HPDE6-E6E7 (cell line): ENCODE measurements around the gene FCN3.
"Not testable (repeated sequence)": the region's sequence is repeated elsewhere in the genome, so short reads cannot be mapped to it uniquely, and the experiment has no call there.

ENCODE experiments used
- DNase-seq: peaks from one replicate; pipeline ENCODE4 v3.0.0; 2011; ENCODE audit warnings: missing footprints; ENCODE audit errors: extremely low spot score

FCN3 gene

DNA sequence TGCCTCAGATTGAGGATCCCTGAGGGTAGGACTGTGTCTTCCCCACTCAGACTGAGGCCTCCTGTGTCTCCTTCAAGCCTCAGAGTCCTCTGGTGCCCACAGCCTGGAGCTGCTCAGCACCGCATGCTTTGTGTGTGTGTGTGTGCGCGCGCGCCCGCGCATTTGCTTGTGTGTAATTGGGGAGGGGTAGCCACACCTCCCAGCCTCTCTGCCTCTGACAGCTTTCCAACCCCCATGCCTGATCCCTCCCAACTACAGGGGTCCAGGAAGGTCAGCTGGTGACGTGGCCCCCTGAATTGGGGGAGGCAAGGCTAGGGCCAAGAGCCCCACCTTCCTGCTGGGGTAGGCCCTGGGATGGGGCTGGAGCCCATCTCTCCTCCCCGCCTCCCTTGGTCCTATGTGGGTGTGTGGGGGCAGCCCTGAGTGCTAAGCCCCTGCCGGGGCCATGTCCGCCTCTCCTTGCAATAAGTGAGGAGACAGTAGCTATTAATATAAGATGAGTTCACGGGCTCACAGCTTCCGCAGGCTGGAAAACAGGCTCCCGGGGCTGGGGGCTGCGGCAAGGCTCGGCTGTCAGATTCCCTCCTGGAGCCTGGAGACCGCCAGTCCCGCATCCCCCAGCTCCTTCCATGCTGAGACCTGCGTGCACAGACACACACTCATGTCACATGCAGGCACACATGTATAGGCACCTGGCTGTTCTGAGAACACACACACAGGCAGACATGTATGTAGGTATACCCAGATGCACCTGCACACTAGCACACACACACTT, 24.8 kb upstream of the FCN3 start:
- DNase-seq = no peak

DNA sequence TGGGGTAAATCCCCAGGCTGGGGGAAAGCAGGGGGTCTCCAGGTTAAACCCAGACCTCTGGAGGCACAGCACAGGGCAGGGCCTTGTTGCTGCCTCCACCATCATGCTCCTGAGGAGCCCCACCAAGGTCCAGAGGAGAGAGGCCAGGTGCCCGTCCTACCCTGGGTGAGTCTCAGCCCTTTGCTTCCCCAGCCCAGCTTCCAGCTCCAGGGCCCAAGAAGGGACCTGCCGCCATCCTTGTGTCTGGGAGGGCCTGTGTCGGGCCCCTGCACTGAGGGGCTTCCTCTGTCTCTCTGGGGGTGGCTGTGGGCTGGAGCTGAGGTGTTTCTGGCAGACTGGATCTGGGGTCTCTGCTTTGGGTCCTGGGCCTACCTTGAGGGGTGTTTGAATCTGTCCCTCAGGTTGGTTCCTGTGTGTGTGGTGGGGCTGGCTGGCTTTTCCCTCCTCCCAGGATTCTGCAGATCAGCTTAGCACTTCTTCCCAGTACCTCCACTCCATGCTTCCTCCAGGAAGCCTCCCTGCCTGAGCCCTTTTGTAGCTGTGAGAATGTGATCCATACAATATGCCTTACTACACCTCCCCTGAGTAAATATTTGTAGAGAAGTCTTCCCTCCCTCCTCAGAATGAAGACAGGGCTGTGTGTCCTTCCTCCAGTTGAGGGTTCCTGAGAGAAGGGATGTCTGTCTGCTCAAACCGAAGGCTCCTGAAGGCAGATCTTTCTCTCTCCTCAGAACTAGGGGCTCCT, 24.0 kb upstream of the FCN3 start:
- no peak for DNase-seq

GRCh38 chr1:27397749-27398148, 23.1 kb upstream of the FCN3 start:
- DNase-seq = no peak

DNA sequence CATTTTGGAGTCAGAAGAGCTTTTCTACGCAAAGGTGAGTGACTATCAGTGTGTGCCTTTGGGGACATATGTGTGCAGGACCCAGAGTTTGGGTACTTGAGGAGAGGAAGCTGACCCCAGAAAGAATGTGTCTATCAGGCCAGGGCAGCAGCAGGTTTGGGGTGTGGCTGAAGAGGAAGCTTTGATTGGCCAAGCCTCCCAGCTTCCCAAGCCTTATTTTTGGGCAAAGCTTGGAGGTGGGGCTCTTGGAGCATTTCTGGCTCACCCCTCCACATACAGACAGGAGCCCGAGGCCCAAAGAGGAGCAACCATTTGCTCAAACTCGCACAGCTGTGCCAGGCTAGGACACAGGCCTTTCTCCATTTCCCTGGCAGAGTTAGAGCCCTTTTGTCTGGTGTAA, 22.5 kb upstream of the FCN3 start:
- DNase-seq = no peak

- peak; percentile 68 for DNase-seq
Measured at GRCh38 chr1:27395441-27396195, 21.0 kb upstream of the FCN3 start.

GRCh38 chr1:27394925-27395324, 20.3 kb upstream of the FCN3 start:
- DNase-seq = no peak

- DNase-seq = no peak
Measured at GRCh38 chr1:27394282-27394658, 19.6 kb upstream of the FCN3 start.

DNA sequence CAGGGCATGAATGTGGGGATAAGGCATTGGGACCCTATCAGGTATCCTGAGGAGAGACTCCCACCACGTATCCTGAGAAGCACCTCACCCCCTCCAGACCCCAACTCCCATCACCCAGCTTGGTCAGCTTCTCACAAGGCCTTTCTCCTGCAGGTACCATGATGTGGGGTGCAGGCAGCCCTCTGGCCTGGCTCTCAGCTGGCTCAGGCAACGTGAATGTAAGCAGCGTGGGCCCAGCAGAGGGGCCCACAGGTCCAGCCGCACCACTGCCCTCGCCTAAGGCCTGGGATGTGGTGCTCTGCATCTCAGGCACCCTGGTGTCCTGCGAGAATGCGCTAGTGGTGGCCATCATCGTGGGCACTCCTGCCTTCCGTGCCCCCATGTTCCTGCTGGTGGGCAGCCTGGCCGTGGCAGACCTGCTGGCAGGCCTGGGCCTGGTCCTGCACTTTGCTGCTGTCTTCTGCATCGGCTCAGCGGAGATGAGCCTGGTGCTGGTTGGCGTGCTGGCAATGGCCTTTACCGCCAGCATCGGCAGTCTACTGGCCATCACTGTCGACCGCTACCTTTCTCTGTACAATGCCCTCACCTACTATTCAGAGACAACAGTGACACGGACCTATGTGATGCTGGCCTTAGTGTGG, 19.1 kb upstream of the FCN3 start:
- DNase-seq = no peak

DNA sequence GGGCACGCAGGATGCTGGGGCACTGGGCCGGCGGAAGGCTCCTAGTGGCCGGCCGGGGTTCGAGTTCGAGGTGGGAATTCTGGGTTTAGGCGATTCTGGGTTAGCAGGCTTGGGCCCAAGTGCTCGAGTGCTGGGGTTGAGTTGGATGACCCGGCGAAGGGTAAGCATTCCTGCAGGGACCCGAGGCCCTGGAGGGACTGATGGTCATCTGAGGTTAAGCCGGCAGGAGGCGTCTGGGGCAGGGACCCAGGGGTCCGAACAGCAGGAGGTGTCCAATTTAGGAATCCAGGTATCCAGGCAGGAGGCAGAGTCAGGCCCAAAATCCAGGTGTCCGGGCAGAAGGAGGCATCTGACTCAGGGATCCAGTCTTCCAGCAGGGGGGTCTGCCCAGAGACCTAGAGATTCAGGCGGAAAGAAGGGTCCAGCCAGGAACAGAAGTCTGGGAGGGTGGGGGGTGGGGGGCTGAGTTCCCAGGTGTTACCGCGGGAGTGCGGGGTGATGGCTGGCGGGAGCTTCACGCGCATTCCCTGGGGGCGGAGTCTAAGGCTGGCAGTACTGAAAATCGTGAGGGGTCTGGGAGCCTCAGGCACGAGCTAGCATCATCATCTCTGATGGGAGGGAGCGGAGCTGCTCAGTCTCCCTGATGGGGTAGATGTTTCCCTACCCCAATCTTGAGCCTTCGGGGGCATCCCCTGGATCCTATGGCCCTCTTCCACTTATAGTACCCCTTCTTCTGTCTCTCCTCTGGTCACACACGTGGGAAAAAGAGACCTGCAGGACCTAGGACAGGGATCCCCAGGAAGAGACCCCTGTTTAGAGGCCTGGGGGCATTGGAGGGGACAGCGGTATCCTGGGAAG, 18.4 kb upstream of the FCN3 start:
- DNase-seq = no peak

GRCh38 chr1:27392096-27392777, 17.6 kb upstream of the FCN3 start, which contains the start of gene GPR3:
Gene GPR3 (plus strand): TSS chr1:27392622. CDS start chr1:27393799, 1,177 bp downstream.
- peak; percentile 85 for DNase-seq

DNA sequence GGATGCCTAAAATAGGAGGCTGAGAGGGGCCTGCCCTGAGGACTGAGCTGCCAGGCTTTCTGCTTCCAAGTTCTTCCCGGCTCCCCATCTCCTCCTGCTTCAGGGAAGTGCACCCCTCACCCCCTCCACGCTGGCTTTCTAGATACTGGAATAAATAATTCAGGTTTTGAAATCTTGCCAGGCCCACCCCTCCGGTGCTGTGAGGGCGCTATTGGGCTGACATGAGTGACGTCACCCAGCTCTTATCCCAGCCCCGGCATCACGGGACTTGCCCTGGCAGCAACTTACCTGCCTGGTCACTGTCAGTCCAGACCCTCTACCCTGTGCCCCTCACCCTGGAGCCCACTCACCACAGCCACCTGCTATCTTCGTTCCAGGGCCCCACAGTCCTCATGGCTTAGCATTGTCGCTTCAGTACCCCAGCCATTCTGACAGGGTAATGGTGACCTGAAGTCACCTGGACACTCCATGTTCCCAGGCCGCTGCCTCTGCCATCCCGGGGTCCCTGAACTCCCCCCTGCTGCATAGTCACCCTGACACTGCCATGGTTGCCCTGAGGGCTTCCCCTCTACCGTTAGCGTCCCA, 17.0 kb upstream of the FCN3 start:
- peak; percentile 66 for DNase-seq

GRCh38 chr1:27388337-27389005, 13.8 kb upstream of the FCN3 start:
- peak; percentile 62 for DNase-seq

- DNase-seq = not testable (repeated sequence)
Measured at GRCh38 chr1:27384797-27385196, 10.2 kb upstream of the FCN3 start.

GRCh38 chr1:27383661-27384060, 9.0 kb upstream of the FCN3 start:
- no peak for DNase-seq

GRCh38 chr1:27383039-27383605, 8.5 kb upstream of the FCN3 start, which contains the start of gene CD164L2:
Gene CD164L2 (minus strand): TSS chr1:27383333. CDS start chr1:27383239, 94 bp downstream.
- DNase-seq = peak; percentile 86

- no peak for DNase-seq
Measured at GRCh38 chr1:27381969-27382762, 7.5 kb upstream of the FCN3 start.

GRCh38 chr1:27380766-27381733, 6.4 kb upstream of the FCN3 start:
- no peak for DNase-seq
